Measurements from ENCODE around the gene UNC45A. TPM values are rescaled to one million over a fixed set of nuclear protein-coding genes. Genes with fewer than 3 reads are reported as not detected.

The UNC45A gene
- total and polyA plus RNA-seq, 5 donors: 24.0 to 32.8 (median 28.4) TPM

DNA sequence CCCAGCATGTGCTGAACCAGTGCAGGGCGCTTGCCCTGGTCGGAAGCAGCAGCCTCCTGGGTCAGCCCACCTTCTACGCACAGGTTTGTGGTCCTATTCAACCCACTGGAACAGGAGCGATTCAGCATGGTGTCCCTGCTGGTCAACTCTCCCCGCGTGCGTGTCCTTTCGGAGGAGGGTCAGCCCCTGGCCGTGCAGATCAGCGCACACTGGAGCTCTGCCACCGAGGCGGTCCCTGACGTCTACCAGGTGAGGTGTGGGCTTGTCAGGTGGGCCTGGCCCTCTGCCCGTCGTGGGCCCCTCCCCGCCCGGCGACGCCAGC lies 23.8 kb upstream of the UNC45A start:
- Histone ChIP-seq H3K9me3 (ENCODE audit: control insufficient read depth, low read length) (no peaks in the 10 kb centered on the region), H3K27me3 (ENCODE audit: control insufficient read depth, insufficient read depth) (no peaks in the 10 kb centered on the region), H3K27ac (ENCODE audit: low read length) (no peak overlapping the region), H3K4me3 (ENCODE audit: low read length) (no peak overlapping the region), H3K4me1 (ENCODE audit: control insufficient read depth, insufficient read depth, low read length) (peaks cover 8% of the 10 kb centered on the region)
- 92% methylated on average over 19 of the region's 19 CpGs for WGBS
- intact Hi-C loops (cut with DNase I): no loop called here
- ATAC-seq (no peak), DNase-seq (peak in 1 of 3 donors; percentile 49)

GRCh38 chr15:90911906-90912769 lies 22.9 kb upstream of the UNC45A start:
- Histone ChIP-seq H3K27ac (ENCODE audit: low read length) (no peak overlapping the region), H3K9me3 (ENCODE audit: control insufficient read depth, low read length) (no peaks in the 10 kb centered on the region), H3K4me1 (ENCODE audit: control insufficient read depth, insufficient read depth, low read length) (peaks cover 7% of the 10 kb centered on the region), H3K4me3 (ENCODE audit: low read length) (no peak overlapping the region), H3K27me3 (ENCODE audit: control insufficient read depth, insufficient read depth) (no peaks in the 10 kb centered on the region)
- DNase-seq: peak in 1 of 3 donors; percentile 51
- no peak for ATAC-seq
- intact Hi-C loops (cut with DNase I): no loop called here
- WGBS: 90% methylated on average over 30 of the region's 30 CpGs

GRCh38 chr15:90912770-90913075 lies 22.4 kb upstream of the UNC45A start:
- Histone ChIP-seq H3K4me3 (ENCODE audit: low read length) (no peak overlapping the region), H3K4me1 (ENCODE audit: control insufficient read depth, insufficient read depth, low read length) (peaks cover 5% of the 10 kb centered on the region), H3K27ac (ENCODE audit: low read length) (no peak overlapping the region), H3K27me3 (ENCODE audit: control insufficient read depth, insufficient read depth) (no peaks in the 10 kb centered on the region), H3K9me3 (ENCODE audit: control insufficient read depth, low read length) (no peaks in the 10 kb centered on the region)
- intact Hi-C loops (cut with DNase I): no loop called here
- no peak for DNase-seq
- WGBS: 95% methylated on average over 7 of the region's 7 CpGs
- no peak for ATAC-seq

DNA sequence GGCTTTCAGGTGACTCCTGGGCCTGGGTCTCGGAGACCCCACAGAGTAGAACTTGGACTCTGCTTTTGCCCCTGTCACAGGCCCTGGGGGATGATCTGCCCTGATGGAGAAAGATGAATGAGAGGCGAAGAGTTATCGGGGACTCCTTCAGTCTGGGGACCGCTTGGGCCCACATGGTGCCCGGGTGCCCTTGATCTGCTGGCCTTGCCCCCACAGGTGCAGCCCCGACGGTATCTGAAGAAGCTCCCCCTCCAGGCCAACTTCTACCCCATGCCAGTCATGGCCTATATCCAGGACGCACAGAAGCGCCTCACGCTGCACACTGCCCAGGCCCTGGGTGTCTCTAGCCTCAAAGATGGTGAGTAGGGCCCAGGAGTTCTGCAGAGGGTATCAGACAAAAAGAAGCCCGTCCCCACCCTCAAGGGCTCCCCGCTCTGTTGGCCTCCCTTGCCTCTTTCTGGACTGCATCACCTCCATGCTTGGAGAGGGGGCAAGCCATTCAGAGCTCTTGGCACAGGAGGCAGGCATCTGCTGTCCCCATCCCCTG lies 21.6 kb upstream of the UNC45A start:
- no peak overlapping the region for H3K4me3 ChIP-seq (ENCODE audit: low read length)
- peak in 1 of 3 donors; percentile 35 for DNase-seq
- intact Hi-C loops (cut with DNase I): no loop called here
- no peak for ATAC-seq
- WGBS: 95% methylated on average over 12 of the region's 12 CpGs
- no peaks in the 10 kb centered on the region for H3K9me3 ChIP-seq (ENCODE audit: control insufficient read depth, low read length)
- H3K27me3 ChIP-seq (ENCODE audit: control insufficient read depth, insufficient read depth): no peaks in the 10 kb centered on the region
- no peak overlapping the region for H3K27ac ChIP-seq (ENCODE audit: low read length)
- peaks cover 5% of the 10 kb centered on the region for H3K4me1 ChIP-seq (ENCODE audit: control insufficient read depth, insufficient read depth, low read length)

DNA sequence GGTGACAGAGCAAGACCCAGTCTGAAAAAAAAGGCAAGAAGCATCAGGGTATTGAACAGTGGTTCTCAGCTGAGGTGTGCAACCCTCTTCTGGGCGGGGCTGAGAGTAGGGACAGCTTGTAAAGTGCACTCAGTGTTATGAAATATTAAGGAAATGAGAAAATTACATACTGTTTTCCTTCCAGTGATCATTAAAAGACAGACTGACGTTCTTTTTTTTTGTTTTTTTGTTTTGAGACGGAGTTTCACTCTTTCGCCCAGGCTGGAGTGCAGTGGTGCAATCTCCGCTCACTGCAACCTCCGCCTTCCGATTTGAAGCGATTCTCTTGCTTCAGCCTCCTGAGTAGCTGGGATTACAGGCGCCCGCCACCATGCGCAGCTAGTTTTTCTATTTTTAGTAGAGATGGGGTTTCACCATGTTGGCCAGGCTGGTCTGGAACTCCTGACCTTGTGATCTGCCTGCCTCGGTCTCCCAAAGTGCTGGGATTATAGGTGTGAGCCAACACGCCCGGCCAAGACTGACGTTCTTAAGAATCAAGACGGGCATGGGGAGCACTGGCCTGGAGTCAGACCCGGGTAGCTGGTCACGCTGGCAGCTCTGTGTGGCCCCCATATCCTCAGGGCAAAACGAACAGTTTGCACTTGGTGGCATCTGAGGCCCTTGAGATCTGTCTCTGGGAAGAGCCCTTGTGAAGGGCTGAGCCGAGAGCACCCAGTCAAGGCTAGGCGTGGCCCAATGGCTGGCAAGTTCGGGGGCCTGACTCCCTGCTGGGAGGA lies 20.6 kb upstream of the UNC45A start:
- H3K4me3 ChIP-seq (ENCODE audit: low read length): no peak overlapping the region
- no peak overlapping the region for H3K27ac ChIP-seq (ENCODE audit: low read length)
- DNase-seq: peak in 2 of 3 donors; percentile 23 to 42
- intact Hi-C loops (cut with DNase I): no loop called here
- ATAC-seq: no peak
- H3K4me1 ChIP-seq (ENCODE audit: control insufficient read depth, insufficient read depth, low read length): peaks cover 5% of the 10 kb centered on the region
- no peaks in the 10 kb centered on the region for H3K9me3 ChIP-seq (ENCODE audit: control insufficient read depth, low read length)
- WGBS: 88% methylated on average over 22 of the region's 22 CpGs
- H3K27me3 ChIP-seq (ENCODE audit: control insufficient read depth, insufficient read depth): no peaks in the 10 kb centered on the region

GRCh38 chr15:90915216-90915807 lies 19.8 kb upstream of the UNC45A start:
- no peaks in the 10 kb centered on the region for H3K27me3 ChIP-seq (ENCODE audit: control insufficient read depth, insufficient read depth)
- no peak overlapping the region for H3K4me3 ChIP-seq (ENCODE audit: low read length)
- intact Hi-C loops (cut with DNase I): no loop called here
- peak in 1 of 3 donors; percentile 22 for DNase-seq
- H3K9me3 ChIP-seq (ENCODE audit: control insufficient read depth, low read length): no peaks in the 10 kb centered on the region
- peak overlapping the region; percentile 43 for H3K27ac ChIP-seq (ENCODE audit: low read length)
- H3K4me1 ChIP-seq (ENCODE audit: control insufficient read depth, insufficient read depth, low read length): peaks cover 5% of the 10 kb centered on the region
- WGBS: 77% methylated on average over 7 of the region's 7 CpGs
- peak in 1 of 2 donors; percentile 1 for ATAC-seq

- Histone ChIP-seq H3K27ac (ENCODE audit: low read length) (peak overlapping the region; percentile 43), H3K4me3 (ENCODE audit: low read length) (no peak overlapping the region), H3K4me1 (ENCODE audit: control insufficient read depth, insufficient read depth, low read length) (peaks cover 5% of the 10 kb centered on the region), H3K27me3 (ENCODE audit: control insufficient read depth, insufficient read depth) (no peaks in the 10 kb centered on the region), H3K9me3 (ENCODE audit: control insufficient read depth, low read length) (no peaks in the 10 kb centered on the region)
- WGBS: 68% methylated on average over 25 of the region's 25 CpGs
- intact Hi-C loops (cut with DNase I): no loop called here
- peak; percentile 30 to 56 for ATAC-seq
- peak; percentile 57 to 74 (median 68) for DNase-seq
Measured at GRCh38 chr15:90915808-90916440, 19.2 kb upstream of the UNC45A start.

GRCh38 chr15:90916461-90916860 lies 18.6 kb upstream of the UNC45A start:
- Histone ChIP-seq H3K9me3 (ENCODE audit: control insufficient read depth, low read length) (no peaks in the 10 kb centered on the region), H3K27ac (ENCODE audit: low read length) (peak overlapping the region; percentile 27), H3K4me1 (ENCODE audit: control insufficient read depth, insufficient read depth, low read length) (peaks cover 5% of the 10 kb centered on the region), H3K27me3 (ENCODE audit: control insufficient read depth, insufficient read depth) (no peaks in the 10 kb centered on the region), H3K4me3 (ENCODE audit: low read length) (no peak overlapping the region)
- ATAC-seq (no peak), DNase-seq (peak in 1 of 3 donors; percentile 10)
- intact Hi-C loops (cut with DNase I): no loop called here
- WGBS: 86% methylated on average over 11 of the region's 11 CpGs

DNA sequence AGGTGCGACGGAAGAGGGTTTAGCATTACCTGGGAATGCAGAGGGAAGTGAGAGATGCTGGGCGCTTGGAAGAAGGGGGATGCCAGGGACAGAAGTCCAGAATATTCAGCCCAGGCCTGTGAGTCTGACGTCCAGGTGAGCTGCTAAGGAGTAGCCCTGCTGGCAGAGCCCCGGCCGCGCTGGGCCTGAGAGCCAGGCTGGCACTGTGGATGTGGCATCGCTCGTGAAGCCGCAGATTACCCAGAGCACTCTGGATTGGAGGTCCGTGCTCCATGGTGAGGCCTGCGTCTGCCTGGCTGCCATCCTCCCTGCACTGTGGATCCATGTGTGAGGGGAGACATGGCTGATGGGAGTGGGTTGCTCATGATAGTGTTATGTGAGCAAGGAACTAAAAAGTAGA lies 17.5 kb upstream of the UNC45A start:
- H3K4me1 ChIP-seq (ENCODE audit: control insufficient read depth, insufficient read depth, low read length): peaks cover 5% of the 10 kb centered on the region
- 95% methylated on average over 12 of the region's 12 CpGs for WGBS
- no peak for ATAC-seq

DNA sequence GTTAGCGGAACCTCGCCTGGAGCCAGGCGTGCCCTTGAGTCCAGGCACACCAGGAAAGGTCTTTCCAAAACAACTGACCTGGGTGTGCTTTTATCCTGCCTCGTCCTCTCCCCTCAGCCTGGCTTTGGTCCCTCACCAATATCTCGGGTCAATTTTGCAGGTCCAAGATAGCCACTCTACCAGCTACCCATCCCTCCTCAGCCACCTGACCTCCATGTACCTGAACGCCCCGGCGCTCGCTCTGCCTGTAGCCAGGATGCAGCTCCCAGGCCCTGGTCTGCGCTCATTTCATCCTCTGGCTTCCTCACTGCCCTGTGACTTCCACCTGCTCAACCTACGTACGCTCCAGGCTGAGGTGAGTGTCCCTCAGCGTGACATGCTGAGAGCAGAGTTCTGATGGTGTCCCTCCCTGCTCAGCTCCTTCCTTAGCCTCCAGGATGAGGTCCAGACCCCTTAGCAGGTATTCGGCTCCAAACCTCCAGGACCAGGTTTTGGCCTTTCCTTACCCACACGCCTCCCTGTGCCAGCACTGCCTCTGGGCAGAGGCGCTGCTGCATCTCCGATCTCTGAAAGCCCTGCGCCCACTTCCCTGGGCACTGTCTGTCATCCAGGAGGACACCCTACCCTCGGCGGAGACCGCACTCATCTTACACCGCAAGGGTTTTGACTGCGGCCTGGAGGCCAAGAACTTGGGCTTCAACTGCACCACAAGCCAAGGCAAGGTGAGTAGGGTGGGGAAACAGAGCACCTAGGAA lies 16.9 kb upstream of the UNC45A start:
- Histone ChIP-seq H3K27me3 (ENCODE audit: control insufficient read depth, insufficient read depth) (no peaks in the 10 kb centered on the region), H3K4me3 (ENCODE audit: low read length) (no peak overlapping the region), H3K9me3 (ENCODE audit: control insufficient read depth, low read length) (no peaks in the 10 kb centered on the region), H3K4me1 (ENCODE audit: control insufficient read depth, insufficient read depth, low read length) (peaks cover 5% of the 10 kb centered on the region), H3K27ac (ENCODE audit: low read length) (peak overlapping the region; percentile 92)
- no peak for ATAC-seq
- DNase-seq: peak in 1 of 3 donors; percentile 26
- 91% methylated on average over 23 of the region's 23 CpGs for WGBS
- intact Hi-C loops (cut with DNase I): no loop called here

More for the DNA sequence above, 17.5 kb upstream of the UNC45A start:
- no peak overlapping the region for H3K4me3 ChIP-seq (ENCODE audit: low read length)
- no peaks in the 10 kb centered on the region for H3K27me3 ChIP-seq (ENCODE audit: control insufficient read depth, insufficient read depth)
- intact Hi-C loops (cut with DNase I): no loop called here
- peak overlapping the region; percentile 30 for H3K27ac ChIP-seq (ENCODE audit: low read length)
- peak in 1 of 3 donors; percentile 39 for DNase-seq
- H3K9me3 ChIP-seq (ENCODE audit: control insufficient read depth, low read length): no peaks in the 10 kb centered on the region

All from right cardiac atrium (tissue), 5 donors.